NCI-H2107 treated with DMSO at 0.1 percent for 48 hours (cell line): Measurements from ENCODE around the gene KIF26B.

ENCODE experiments used
- DNase-seq: peaks from one replicate; lab custom pipeline; 2025; ENCODE audit not compliant: unreplicated experiment; lab: John Stamatoyannopoulos, UW

Gene KIF26B

DNA sequence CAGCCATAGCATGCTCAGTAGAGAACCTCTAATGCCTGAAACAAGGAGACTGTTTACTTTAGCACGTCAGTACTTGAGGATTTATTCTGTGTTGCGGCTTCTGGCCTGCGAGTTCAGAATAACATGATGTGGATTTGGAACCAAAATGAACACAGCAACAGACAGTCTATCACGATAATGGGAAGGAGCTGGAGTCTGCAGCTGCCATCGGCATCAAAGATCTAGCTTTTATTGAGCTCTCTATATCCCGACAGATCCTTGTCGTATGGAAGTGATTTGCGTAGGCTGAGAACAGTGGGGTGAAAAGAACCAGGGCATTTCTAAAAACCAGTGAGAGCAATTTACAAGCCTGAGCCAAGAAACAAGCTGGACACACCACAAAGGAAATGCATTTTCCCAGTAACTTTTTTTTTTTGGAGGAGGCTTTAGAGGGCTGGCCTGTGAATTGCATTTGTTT, 294.2 kb downstream of the KIF26B start:
- peak; percentile 86 for DNase-seq

GRCh38 chr1:245453541-245453940, 298.8 kb downstream of the KIF26B start:
- no peak for DNase-seq

GRCh38 chr1:245454051-245454450, 299.3 kb downstream of the KIF26B start:
- DNase-seq = no peak

DNA sequence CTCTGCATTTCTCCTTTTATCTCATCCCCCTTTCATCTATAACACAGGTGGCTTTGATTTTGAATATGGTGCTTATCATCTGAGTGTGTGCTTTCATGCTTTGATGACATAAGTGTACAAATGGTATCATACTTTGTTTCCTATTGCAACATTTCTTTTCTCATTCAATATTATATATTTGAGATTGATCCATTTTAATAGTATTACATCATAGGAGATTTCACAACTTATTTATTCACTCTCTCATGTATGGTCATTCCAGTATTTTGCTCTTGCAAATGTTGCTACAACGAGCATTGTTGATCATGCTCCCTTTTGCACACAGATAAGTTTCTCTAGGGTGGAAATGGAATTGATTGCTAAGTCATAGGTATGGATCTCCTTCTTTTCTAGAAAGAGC, 302.8 kb downstream of the KIF26B start:
- no peak for DNase-seq

- DNase-seq = no peak
Measured at GRCh38 chr1:245458234-245458633, 303.4 kb downstream of the KIF26B start.

- no peak for DNase-seq
Measured at GRCh38 chr1:245458761-245459174, 304.0 kb downstream of the KIF26B start.

DNA sequence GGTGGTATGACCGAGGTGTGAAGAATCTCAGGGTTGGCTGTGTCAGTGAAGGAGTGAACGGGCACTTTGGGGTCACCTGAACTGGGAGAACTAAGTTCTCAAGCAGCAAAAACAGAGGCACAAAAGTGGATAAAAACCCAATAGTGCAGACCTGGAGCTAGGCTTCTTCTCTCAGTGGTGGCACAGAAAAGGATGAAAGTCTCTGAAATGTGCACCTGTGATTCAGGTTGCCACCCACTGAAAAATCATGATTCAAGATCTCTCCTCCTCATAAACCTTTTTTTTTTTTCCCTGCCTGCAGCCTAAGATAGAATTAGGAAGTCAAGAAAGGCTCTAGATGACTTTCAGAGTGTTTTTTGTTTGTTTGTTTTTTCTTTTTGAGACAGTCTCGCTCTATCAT, 304.8 kb downstream of the KIF26B start:
- no peak for DNase-seq

DNA sequence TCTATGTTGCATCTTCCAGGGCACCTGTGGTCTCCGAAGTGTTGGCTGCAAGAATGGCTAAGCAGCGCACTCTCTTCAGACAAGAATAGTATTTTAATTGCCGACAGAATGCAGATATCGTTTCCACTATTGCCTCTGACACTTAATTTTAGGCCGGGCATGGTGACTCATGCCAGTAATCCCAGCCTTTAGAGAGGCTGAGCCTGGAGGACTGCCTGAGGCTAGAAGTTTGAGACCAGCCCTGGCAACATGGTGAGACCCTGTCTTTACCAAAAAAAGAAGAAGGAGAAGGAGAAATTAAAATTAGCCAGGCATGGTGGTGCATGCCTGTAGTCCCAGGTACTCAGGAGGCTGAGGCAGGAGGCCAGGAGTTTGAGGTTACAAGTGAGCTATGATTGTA, 306.9 kb downstream of the KIF26B start:
- no peak for DNase-seq

DNA sequence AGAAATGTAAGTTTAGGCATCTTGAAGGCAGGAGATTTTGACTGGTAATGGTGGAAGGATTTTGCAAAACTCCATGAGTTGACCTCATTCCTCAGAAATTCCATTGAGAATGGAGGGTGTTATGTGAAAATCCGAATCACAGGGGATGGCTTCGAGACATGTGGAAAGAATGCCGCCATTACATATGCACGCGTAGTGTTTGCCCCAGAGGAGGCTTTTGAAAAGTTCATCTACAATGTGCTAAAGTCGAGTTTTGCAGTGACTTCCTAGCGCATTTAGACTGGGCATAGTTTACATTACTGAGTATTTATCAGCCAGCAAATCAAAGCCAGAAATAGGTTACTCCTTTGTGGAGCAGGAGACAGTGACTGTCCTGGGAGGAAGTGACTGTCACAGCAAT, 307.4 kb downstream of the KIF26B start:
- DNase-seq = no peak

- no peak for DNase-seq
Measured at GRCh38 chr1:245463392-245464165, 308.8 kb downstream of the KIF26B start.

DNA sequence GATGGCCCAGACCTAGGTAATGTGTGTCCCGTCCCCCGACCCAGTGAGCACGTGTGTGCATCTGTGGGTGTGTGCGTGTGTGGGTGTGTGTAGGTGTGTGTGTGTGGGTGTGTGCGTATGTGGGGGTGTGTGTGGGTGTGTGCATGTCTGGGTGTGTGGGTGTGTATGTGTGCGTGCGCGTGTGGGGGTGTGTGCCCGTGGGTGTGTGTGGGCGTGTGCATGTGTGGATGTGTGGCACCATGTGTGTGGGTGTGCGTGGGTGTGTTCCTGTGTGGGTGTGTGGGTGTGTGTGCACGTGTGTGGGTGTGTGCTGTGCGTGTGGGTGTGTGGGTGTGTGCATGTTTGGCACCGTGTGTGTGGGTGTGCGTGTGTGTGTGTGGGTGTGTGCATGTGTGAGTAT, 309.5 kb downstream of the KIF26B start:
- no peak for DNase-seq

- DNase-seq = no peak
Measured at GRCh38 chr1:245465666-245466065, 310.9 kb downstream of the KIF26B start.

DNA sequence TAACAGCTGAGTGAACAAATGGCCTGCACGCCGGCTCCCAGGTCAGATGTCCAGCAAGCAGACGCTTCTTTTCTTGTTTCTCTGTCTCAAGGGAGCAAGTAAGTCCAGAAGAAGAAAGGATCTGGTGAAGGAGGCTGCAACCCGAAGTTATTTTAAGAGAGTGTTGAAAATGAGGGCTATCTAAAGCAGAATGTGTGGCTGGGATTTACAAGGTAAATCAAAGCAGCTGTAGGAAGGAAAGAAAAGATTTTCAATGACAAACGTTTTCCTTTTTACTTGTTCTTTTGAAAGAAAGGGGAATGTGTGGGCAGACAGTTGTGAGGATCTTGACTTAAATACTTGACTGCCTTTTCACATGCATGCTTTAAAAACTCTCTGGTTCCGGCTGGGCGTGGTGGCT, 311.5 kb downstream of the KIF26B start:
- DNase-seq = no peak

- no peak for DNase-seq
Measured at GRCh38 chr1:245467804-245468203, 313.0 kb downstream of the KIF26B start.

GRCh38 chr1:245469006-245469405, 314.2 kb downstream of the KIF26B start:
- no peak for DNase-seq

DNA sequence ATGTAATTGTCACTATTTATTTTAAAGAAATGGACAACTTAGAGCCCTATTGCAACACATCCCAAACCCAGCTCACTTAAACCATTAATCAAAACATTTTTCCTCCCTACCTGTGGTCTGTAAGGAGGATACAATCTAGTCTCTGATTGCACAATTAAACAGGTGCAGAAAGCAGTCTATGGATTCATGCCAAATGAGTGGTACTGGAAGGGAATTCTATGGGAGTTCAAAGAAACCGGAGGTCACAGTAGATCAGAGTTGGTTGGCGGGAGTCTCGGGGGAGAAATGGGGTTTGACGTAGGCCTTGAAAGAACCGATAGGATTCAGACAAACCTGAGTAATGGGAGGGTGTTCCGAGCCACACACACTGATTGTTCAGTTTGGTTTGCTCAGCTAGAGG, 314.9 kb downstream of the KIF26B start:
- peak; percentile 98 for DNase-seq

DNA sequence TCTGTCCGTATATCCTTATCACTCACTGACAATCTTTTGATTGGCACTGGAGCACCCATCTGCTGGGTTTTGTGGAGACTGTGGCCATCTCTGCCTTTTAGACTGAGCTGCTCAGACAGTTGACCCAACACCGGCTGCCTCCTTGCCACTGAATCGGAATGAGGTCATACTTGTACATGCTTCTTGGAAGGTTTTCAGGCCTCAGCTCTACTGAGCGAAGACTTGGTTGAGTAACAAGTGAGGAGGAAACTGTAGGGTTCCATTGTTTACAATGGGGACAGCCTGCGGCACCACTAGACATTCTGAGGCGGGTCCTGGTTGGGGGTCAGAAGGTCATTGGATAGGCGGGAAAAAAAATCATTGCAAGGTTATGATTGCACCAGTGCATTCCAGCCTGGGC, 320.3 kb downstream of the KIF26B start:
- no peak for DNase-seq

DNA sequence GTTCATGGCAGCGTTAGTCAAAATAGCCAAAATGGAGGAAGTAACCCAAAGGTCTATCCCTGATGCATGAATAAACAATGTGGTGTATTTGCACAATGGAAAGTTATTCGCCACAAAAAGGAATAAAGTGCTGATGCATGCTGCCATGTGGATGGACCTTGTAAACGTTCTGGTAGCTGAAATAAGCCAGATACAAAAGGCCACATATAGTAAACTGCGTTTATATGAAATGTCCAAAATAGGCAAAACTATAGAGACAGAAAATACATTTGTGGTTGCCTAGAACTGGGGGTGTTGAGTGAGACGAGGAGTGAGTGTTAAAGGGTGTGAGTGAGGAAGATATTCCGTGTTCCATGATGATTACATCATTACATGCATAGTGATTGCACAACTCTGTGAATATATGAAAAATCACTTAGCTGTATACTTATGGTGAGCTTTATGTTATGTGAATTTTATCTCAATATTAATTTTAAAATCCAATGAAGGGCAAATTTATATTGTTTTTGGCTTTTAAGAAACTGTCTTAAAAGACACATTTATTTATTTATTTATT, 321.3 kb downstream of the KIF26B start:
- no peak for DNase-seq

DNA sequence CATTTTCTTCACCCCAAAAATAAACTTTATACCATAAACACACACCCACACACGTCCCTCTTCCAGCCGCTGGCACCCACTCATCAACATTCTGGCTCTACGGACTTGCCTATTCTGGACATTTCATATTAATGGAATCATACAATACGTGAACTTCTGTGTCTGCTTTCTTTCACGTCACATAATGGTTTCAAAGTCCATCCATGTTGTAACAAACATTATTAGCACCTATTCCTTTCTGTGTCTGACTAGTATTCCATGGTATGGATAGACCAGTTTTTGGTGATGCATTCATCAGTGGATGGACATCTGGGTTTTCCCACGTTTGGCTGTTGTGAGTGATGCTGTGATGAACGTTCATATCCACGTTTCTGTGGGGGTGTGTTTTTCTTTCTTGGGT, 323.2 kb downstream of the KIF26B start:
- DNase-seq = no peak

DNA sequence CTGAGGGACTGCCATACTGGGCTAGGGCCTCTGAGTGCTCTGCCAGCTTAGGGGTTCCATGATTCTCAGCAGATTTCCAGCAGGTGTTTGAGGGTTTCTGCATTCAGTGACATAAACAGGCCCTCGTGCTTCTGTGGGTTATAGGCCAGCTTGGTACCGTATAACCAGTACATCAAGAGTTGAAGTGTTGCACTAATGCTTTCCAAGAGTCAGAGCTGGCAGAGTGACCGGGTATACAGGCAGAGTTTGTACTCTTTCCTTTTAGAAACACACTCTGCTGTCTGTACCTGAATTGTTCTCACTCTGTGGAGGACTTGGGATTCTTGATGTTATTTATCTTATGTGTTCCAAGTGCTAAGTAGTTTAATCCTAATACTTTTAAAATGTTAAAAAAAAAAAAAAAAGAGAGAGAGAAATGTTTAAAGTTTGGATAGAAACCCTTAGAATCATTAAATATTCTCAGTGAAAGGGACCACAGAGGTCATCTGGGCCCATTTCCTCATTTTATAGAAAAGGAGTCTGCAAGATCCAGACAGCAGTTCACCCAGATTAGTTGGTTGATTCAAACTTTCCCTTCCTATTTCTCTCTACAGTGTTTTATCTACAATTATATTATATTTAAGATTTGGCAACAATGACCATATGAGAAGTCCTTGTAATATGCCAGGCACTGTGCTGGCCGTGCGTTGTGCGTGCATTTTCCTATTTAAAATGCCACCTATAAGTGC, 325.8 kb downstream of the KIF26B start:
- DNase-seq = peak; percentile 82

- peak; percentile 96 for DNase-seq
Measured at GRCh38 chr1:245481261-245481660, 326.5 kb downstream of the KIF26B start.

DNA sequence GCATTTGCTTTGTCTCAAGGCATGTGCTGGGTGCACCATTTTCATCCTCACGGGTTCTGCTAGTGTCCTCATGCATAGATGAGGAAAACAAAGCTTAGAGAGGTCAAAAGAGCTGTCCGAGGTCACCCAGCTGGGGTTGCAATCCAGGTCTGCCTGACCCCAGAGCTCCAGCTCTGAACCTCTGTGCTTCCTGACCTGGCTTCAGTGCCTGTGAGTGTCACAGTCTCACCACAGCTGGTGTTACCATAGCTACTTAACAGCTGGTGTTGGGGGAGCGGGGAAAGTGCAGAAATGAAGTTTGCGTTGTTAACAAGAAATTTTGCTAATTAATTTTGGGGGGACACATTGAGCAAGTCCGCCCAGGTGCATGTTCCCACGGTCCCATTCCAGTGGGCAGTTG, 328.5 kb downstream of the KIF26B start:
- DNase-seq = no peak
